HG03159 (cell line): ENCODE results near the gene ARF6.
"Not testable (repeated sequence)": the region's sequence is repeated elsewhere in the genome, so short reads cannot be mapped to it uniquely, and the experiment has no call there.

Source experiments
- ATAC-seq: cut with Tn5 transposase; IDR thresholded peaks from one replicate; pipeline ENCODE4 v1.9.1; 2021; ENCODE audit warnings: mild to moderate bottlenecking, moderate library complexity; ENCODE audit not compliant: unreplicated experiment

Gene ARF6

GRCh38 chr14:49905989-49906388 lies 13.1 kb downstream of the ARF6 start:
- no peak for ATAC-seq

GRCh38 chr14:49907186-49907585 lies 14.3 kb downstream of the ARF6 start:
- ATAC-seq: no peak

GRCh38 chr14:49908433-49908782 lies 15.5 kb downstream of the ARF6 start:
- ATAC-seq: no peak

- ATAC-seq: no peak
Measured at GRCh38 chr14:49909016-49909415, 16.1 kb downstream of the ARF6 start.

- no peak for ATAC-seq
Measured at GRCh38 chr14:49915085-49915484, 22.2 kb downstream of the ARF6 start.

- no peak for ATAC-seq
Measured at GRCh38 chr14:49918706-49919105, 25.8 kb downstream of the ARF6 start.

- ATAC-seq: no peak
Measured at GRCh38 chr14:49919825-49920659, 27.2 kb downstream of the ARF6 start.

GRCh38 chr14:49920935-49921334 lies 28.1 kb downstream of the ARF6 start:
- no peak for ATAC-seq

- no peak for ATAC-seq
Measured at GRCh38 chr14:49921401-49921800, 28.5 kb downstream of the ARF6 start.

GRCh38 chr14:49923442-49923841 lies 30.6 kb downstream of the ARF6 start:
- ATAC-seq: no peak

GRCh38 chr14:49923881-49924280 lies 31.0 kb downstream of the ARF6 start:
- no peak for ATAC-seq

GRCh38 chr14:49924852-49925251 lies 32.0 kb downstream of the ARF6 start:
- no peak for ATAC-seq

- no peak for ATAC-seq
Measured at GRCh38 chr14:49926803-49927202, 33.9 kb downstream of the ARF6 start.

GRCh38 chr14:49928015-49928414 lies 35.1 kb downstream of the ARF6 start:
- no peak for ATAC-seq

GRCh38 chr14:49930720-49931119 lies 37.8 kb downstream of the ARF6 start:
- ATAC-seq: no peak

GRCh38 chr14:49931523-49931922 lies 38.6 kb downstream of the ARF6 start:
- no peak for ATAC-seq

GRCh38 chr14:49933128-49933527 lies 40.2 kb downstream of the ARF6 start:
- no peak for ATAC-seq

- no peak for ATAC-seq
Measured at GRCh38 chr14:49933704-49934103, 40.8 kb downstream of the ARF6 start.

GRCh38 chr14:49934646-49935045 lies 41.8 kb downstream of the ARF6 start:
- ATAC-seq: no peak

GRCh38 chr14:49935526-49935925 lies 42.6 kb downstream of the ARF6 start:
- no peak for ATAC-seq

- not testable (repeated sequence) for ATAC-seq
Measured at GRCh38 chr14:49936246-49936645, 43.4 kb downstream of the ARF6 start.

- not testable (repeated sequence) for ATAC-seq
Measured at GRCh38 chr14:49936882-49937281, 44.0 kb downstream of the ARF6 start.

- ATAC-seq: not testable (repeated sequence)
Measured at GRCh38 chr14:49939215-49939614, 46.3 kb downstream of the ARF6 start.
